Cardiac septum (tissue), 1 donor: Measurements from ENCODE around the gene SPINT1. TPM values are rescaled to one million over a fixed set of nuclear protein-coding genes. Genes with fewer than 3 reads are reported as not detected.

Experiments
- DNase-seq: peaks from one replicate; pipeline ENCODE4 v3.0.0-alpha.2; 2020; ENCODE audit warnings: low spot score
- intact Hi-C: fragments of 100-400 bp; cut with DNase I; formaldehyde crosslinking; loops from one replicate; pipeline ENCODE4 v1.14.0; 2022
- total RNA-seq: library from RNA; stranded (reverse); fragmentation: NEBNext Ultra II Directional; extraction: Animal tissue kit (Norgen Biotek cat#: 25700); gene quantifications from one replicate; pipeline ENCODE4 v1.2.1, GENCODE V29; 2021
- donor health status: DM: no; HTN: no; CAD: no.

SPINT1 gene
- total RNA-seq, 1 donor from 2014 or later: 0.59 TPM

GRCh38 chr15:40826423-40827075 lies 17.3 kb upstream of the SPINT1 start:
- intact Hi-C loops: no loop called here
- no peak for DNase-seq

GRCh38 chr15:40828447-40829036 lies 15.3 kb upstream of the SPINT1 start, which contains the start of gene PPP1R14D:
PPP1R14D (minus strand) TSS chr15:40828708; CDS start chr15:40828641, 67 bp downstream.
- intact Hi-C loops: no loop called here
- no peak for DNase-seq

GRCh38 chr15:40829115-40829514 lies 14.7 kb upstream of the SPINT1 start:
- DNase-seq: no peak
- intact Hi-C loops: no loop called here

- no peak for DNase-seq
- intact Hi-C loops: no loop called here
Observed at GRCh38 chr15:40830884-40831283, 13.0 kb upstream of the SPINT1 start.

- intact Hi-C loops: no loop called here
- no peak for DNase-seq
Observed at GRCh38 chr15:40831861-40832260, 12.0 kb upstream of the SPINT1 start.

GRCh38 chr15:40832903-40833302 lies 10.9 kb upstream of the SPINT1 start:
- no peak for DNase-seq
- intact Hi-C loops: no loop called here

- intact Hi-C loops: no loop called here
- DNase-seq: no peak
Observed at GRCh38 chr15:40836020-40836419, 7.8 kb upstream of the SPINT1 start.

GRCh38 chr15:40838756-40839155 lies 5.1 kb upstream of the SPINT1 start:
- DNase-seq: no peak

GRCh38 chr15:40841741-40842140 lies 2.1 kb upstream of the SPINT1 start:
- DNase-seq: no peak
- intact Hi-C loops: no loop called here

More at GRCh38 chr15:40838756-40839155, 5.1 kb upstream of the SPINT1 start:
- intact Hi-C loops: no loop called here

- intact Hi-C loops: no loop called here
Observed at GRCh38 chr15:40843261-40843884, 475 bp upstream of the SPINT1 start.

GRCh38 chr15:40844696-40845030 lies 815 bp downstream of the SPINT1 start:
- no peak for DNase-seq
- intact Hi-C loops: no loop called here

More at GRCh38 chr15:40843261-40843884, 475 bp upstream of the SPINT1 start:
- DNase-seq: no peak

GRCh38 chr15:40845036-40845435 lies 1.2 kb downstream of the SPINT1 start:
- DNase-seq: no peak
- intact Hi-C loops: no loop called here

GRCh38 chr15:40845511-40846284 lies 1.9 kb downstream of the SPINT1 start:
- no peak for DNase-seq
- intact Hi-C loops: no loop called here

- intact Hi-C loops: no loop called here
- no peak for DNase-seq
Observed at GRCh38 chr15:40846841-40847222, 3.0 kb downstream of the SPINT1 start.

- peak; percentile 84 for DNase-seq
- intact Hi-C loops: no loop called here
Observed at GRCh38 chr15:40847223-40847961, 3.5 kb downstream of the SPINT1 start.

- DNase-seq: no peak
- intact Hi-C loops: loop anchor here (10.0 kb wide), 1 partner anchor 334 kb away; no protein-coding TSS in a partner anchor
Observed at GRCh38 chr15:40850576-40851112, 6.8 kb downstream of the SPINT1 start.

- DNase-seq: no peak
- intact Hi-C loops: loop anchor here (10.0 kb wide), 1 partner anchor 332 kb away; no protein-coding TSS in a partner anchor
Observed at GRCh38 chr15:40852529-40852928, 8.7 kb downstream of the SPINT1 start.

GRCh38 chr15:40853241-40853890 lies 9.5 kb downstream of the SPINT1 start:
- intact Hi-C loops: loop anchor here (10.0 kb wide), 1 partner anchor 331 kb away; no protein-coding TSS in a partner anchor
- no peak for DNase-seq

- intact Hi-C loops: loop anchor here (10.0 kb wide), 1 partner anchor 331 kb away; no protein-coding TSS in a partner anchor
- no peak for DNase-seq
Observed at GRCh38 chr15:40854161-40854560, 10.3 kb downstream of the SPINT1 start.
